ENCODE measurements around the gene PLCB1.

GRCh38 chr20:8656335-8656734, 524.3 kb downstream of the PLCB1 start:
- TF ChIP-seq CTCF (optimal IDR thresholded peaks at IDR 0.05 in 1 of 3, IDR thresholded peaks at IDR 0.05 in 1 of 3, conservative IDR thresholded peaks at IDR 0.05 in 1 of 3; ENCODE audit: extremely low read depth in 1 of 3, insufficient read depth in 2 of 3, low read length in 3 of 3) (no peak), EZH2 (IDR thresholded peaks at IDR 0.05; ENCODE audit: low read length) (no peak)

All from keratinocyte (primary cell).